H54 (cell line): ENCODE measurements around the gene BDNF.
"Not testable (repeated sequence)": the region's sequence is repeated elsewhere in the genome, so short reads cannot be mapped to it uniquely, and the experiment has no call there.

Experiments used
- DNase-seq: peaks from one replicate; pipeline ENCODE4 v3.0.0; 2011; ENCODE audit warnings: low spot score, mixed read lengths; ENCODE audit not compliant: insufficient read length
- FAIRE-seq: peaks from 3 replicates; lab custom pipeline; 2011; peaks lifted over from hg19 to GRCh38; lab: Jason Lieb, UNC
- POLR2A ChIP-seq: IDR thresholded peaks from 2 replicates; pipeline ENCODE4 v1.6.1; 2011; ENCODE audit warnings: low read depth, mild to moderate bottlenecking, low read length

BDNF gene

GRCh38 chr11:27660171-27660570 is 40.1 kb downstream of the BDNF start:
- no peak for TF ChIP-seq POLR2A

GRCh38 chr11:27658535-27659236 is 41.6 kb downstream of the BDNF start:
- no peak for DNase-seq
- no peak for FAIRE-seq
- TF ChIP-seq POLR2A = no peak

More at GRCh38 chr11:27660171-27660570, 40.1 kb downstream of the BDNF start:
- DNase-seq (no peak), FAIRE-seq (no peak)

- DNase-seq = no peak
- no peak for TF ChIP-seq POLR2A
- FAIRE-seq = no peak
These were observed 43.3 kb downstream of the BDNF start for GRCh38 chr11:27656806-27657483.

DNA sequence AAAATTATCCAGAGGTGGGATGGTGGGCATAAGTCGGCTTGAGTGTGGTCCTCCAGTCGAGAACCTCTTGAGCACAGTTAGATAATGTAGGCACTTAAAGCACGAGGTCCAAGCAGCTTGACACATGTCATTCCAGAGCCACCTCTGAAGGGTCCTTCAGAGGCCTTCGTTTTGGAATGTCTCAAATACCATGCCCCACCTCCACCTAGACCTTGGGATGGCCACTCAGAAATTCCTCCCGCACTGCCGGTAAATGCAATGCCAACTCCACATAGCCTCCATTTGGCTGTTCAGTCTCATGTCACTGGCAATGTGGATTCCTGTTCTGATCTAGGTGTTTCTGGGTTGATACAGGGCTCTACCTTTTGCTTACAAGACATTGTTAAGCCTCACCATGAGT is 43.9 kb downstream of the BDNF start:
- TF ChIP-seq POLR2A = no peak
- no peak for FAIRE-seq
- DNase-seq = no peak

DNA sequence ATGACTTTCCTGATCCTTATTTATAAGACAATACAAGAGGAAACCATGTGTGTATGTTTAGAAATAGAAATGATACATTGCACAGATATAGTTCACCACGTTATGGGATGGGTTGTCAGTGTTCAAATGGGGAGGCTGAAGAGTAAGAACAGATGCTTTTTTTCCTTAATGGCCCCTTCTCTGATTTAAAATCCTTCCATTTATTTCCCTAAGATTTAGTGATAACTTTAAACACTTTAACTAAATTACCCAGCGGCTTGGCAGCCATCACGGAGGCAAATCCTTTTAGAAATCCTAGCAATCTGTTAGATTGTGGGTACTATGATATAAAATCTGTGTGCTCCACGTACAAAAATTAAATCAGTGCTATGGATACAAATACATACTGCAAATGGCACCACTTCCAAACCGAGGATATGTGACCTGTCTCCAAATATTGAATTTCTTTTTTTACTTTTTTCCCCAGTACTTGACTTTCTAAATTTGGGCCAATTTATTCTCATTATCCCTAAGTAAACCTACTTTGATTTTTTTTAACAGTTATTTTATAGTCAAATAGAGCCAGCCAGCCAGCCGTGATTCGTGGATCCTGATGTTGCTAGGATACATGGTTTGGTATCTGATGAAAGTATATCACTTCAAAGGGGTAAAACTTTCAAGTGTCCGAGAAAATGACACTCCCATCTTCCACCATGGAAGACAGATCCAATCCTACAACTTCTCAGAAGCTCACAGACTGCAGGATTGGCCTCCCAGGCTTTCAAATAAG is 46.1 kb downstream of the BDNF start:
- TF ChIP-seq POLR2A = no peak
- DNase-seq = no peak
- no peak for FAIRE-seq

DNA sequence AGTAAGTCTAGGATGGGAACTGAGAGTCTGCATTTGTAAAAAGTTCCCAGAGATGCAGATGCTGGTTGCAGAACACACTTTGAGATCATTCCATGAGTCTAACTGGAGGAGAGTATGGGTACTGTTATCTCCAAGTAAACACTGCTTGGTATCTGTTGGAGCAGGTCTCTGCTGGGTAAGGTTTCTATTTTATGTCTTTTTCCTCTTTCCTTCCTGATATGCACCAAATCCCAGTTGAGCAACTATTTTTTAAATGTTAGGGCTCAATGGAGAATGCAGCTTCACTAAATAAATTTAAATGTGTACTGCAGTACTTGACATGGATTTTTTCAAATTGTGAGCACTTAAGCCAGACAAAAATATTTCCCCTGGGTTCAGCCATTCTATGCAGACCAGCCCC is 48.5 kb downstream of the BDNF start:
- TF ChIP-seq POLR2A = no peak
- FAIRE-seq = no peak
- no peak for DNase-seq

DNA sequence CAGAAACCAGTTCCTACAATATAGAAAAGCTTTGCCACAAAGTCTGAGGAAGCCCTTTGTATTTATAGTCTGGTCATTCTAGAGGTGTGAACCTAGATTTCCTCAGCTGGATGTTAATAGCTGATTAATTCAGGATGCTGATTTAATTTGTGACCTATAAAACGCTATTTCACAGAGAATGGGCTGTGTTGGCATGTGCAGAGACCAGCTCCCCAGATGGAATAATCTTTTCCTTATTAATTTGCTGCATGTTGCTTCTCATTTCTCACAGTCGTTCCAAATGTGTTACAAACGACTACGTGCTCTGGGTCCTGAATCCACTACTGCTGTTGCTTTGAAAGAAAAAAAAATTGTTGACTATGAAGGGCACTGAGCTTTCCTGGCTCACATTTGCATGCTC is 49.3 kb downstream of the BDNF start:
- TF ChIP-seq POLR2A = no peak
- no peak for FAIRE-seq
- DNase-seq = no peak

DNA sequence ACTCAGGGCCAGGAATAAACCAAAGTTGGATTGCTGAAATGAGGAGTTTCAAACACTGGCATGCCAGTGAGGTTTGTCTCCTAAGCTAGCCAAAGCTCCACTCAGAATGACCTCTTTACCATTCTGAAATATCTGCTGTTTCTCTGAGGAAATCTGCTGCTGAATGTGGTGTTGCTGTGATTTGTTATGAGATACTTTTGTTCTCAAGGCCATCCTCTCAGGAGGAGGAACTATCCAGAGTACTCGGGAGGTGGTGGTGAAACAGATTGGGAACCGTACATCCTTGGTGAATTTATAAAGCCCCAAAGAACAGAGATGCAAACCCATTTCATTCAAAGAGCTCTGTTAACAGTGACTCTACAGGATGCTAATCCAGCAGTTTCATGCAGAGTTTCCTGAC is 50.5 kb downstream of the BDNF start:
- no peak for FAIRE-seq

GRCh38 chr11:27648840-27649239 is 51.4 kb downstream of the BDNF start:
- FAIRE-seq = no peak

More for the DNA sequence above, 50.5 kb downstream of the BDNF start:
- no peak for DNase-seq
- TF ChIP-seq POLR2A = no peak

DNA sequence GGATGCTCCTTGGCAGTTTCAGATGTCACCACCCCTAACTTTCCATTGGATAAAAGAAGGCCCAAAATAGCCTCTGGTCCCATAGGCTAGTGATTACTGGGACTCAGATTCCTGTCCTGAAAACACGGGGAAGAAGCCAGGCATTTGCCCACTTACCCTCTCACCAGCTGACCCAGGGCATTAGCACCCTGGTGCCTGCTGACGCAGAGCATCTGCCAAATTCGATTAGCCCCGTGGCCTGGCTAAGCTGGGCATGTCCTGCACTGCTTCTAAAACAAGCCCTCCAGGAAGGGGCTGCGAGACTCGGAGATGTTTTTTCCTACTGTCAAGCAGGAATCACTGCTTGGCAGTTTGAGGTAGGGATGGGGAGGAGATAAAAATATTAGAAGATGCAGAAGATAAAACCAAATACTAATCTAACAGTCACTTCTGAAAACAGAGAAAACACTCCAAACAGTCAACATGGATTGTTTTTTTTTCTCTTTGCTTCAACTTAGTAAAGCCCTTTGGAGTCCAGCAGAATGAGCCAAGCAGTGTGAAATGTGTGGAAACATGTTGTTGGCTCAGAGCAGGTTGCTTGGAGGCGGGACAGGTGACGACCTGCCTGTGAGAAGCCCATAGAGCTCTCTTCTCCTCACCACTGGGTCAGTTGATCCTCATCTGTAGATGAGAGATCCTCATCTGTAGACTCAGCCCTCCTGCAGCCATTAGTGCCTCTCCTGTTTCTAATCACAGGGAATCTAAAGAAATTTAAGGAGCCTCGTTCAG is 54.0 kb downstream of the BDNF start:
- DNase-seq = no peak
- no peak for TF ChIP-seq POLR2A
- FAIRE-seq = no peak

More at GRCh38 chr11:27648840-27649239, 51.4 kb downstream of the BDNF start:
- no peak for TF ChIP-seq POLR2A
- no peak for DNase-seq

- FAIRE-seq (no peak), DNase-seq (no peak)
- TF ChIP-seq POLR2A = no peak
These were observed 57.3 kb downstream of the BDNF start for GRCh38 chr11:27642954-27643353.

GRCh38 chr11:27640954-27641353 is 59.3 kb downstream of the BDNF start:
- TF ChIP-seq POLR2A = no peak
- no peak for FAIRE-seq
- DNase-seq = no peak

DNA sequence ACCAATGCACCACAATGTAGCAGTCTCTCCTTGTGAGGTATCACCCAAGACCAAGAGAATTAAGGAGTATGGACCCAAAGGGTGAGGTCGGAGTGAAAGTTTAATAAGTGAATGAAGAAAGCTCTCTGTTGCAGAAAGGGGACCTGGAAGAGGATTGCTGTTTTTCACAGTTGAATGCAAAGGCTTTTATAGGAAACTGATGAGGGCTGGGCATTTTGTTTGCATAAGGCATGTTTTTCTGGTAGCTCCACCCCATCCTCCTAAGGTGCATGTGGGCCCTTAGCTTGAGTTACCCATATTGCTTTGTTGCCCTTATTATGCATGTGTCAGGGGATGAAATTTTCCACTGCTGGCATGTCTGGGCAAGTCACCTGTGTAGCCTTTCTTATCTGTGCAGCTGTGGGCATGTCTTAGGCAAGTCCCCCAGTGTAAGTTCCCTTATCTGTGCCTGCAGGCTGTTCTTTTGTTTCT is 64.7 kb downstream of the BDNF start:
- no peak for TF ChIP-seq POLR2A
- DNase-seq = no peak
- FAIRE-seq = no peak

DNA sequence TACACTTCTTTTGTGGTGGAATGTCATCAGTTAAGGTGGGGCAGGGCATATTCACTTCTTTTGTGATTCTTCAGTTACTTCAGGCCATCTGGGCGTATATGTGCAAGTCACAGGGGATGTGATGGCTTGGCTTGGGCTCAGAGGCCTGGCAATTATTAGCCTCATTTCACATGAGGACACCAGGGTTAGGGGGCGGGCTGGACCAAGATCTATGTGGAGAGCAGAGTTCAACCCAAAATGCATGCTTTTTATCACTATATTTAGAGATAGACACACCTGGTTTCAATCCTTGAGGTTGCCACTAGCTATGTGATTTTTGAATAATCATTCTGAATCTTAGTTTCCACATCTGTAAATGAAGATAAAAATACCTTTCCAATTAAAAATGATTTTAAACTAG is 65.5 kb downstream of the BDNF start:
- FAIRE-seq, DNase-seq: not testable (repeated sequence)

GRCh38 chr11:27634282-27634681 is 66.0 kb downstream of the BDNF start:
- not testable (repeated sequence) for FAIRE-seq, DNase-seq

DNA sequence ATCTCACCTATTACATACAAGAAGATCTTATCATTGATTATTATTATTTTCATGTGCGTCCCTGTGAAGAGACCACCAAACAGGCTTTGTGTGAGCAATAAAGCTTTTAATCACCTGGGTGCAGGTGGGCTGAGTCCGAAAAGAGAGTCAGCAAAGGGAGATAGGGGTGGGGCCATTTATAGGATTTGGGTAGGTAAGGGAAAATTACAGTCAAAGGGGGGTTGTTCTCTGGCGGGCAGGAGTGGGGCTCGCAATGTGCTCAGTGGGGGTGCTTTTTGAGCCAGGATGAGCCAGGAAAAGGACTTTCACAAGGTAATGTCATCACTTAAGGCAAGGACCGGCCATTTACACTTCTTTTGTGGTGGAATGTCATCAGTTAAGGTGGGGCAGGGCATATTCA is 71.2 kb downstream of the BDNF start:
- not testable (repeated sequence) for DNase-seq, FAIRE-seq
